NCI-H2107 (cell line): ENCODE data around the gene ALKBH1.
A peak's percentile ranks its signal among the peaks of the same experiment; 100 is the strongest.
"Not testable (repeated sequence)": the region's sequence is repeated elsewhere in the genome, so short reads cannot be mapped to it uniquely, and the experiment has no call there.

ENCODE experiments used
- DNase-seq: peaks from one replicate; lab custom pipeline; 2025; lab: John Stamatoyannopoulos, UW

ALKBH1 gene, protein sequence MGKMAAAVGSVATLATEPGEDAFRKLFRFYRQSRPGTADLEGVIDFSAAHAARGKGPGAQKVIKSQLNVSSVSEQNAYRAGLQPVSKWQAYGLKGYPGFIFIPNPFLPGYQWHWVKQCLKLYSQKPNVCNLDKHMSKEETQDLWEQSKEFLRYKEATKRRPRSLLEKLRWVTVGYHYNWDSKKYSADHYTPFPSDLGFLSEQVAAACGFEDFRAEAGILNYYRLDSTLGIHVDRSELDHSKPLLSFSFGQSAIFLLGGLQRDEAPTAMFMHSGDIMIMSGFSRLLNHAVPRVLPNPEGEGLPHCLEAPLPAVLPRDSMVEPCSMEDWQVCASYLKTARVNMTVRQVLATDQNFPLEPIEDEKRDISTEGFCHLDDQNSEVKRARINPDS

GRCh38 chr14:77707724-77708408, at the start of gene ALKBH1, which contains the start of gene SLIRP:
Gene ALKBH1, minus strand, starts transcription at chr14:77708023. Its CDS starts 19 bp downstream, at chr14:77708004.
Gene SLIRP, plus strand, starts transcription at chr14:77708103. Its CDS starts 9 bp downstream, at chr14:77708112.
- peak; percentile 94 for DNase-seq

- no peak for DNase-seq
Observed at GRCh38 chr14:77752799-77753516, 45.1 kb upstream of the ALKBH1 start.

DNA sequence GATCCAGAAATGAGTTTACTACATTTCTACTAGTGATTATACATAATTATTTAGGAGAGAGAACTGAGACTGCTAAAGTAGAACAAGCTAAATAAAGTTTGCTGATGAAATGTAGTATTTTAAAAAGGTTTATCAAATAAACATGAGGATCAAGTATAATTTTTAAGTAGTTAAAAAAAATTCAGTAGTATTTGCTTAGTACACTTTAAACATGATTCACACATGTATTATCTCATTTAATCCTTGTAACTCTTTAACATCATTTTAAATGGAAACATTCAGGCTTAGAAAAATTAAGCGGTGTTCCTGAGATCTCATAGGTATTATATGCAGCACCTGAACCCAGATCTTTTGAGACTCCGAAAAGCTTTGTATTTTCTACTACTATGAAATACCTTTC, 44.4 kb upstream of the ALKBH1 start:
- DNase-seq = no peak

GRCh38 chr14:77747425-77747824, 39.6 kb upstream of the ALKBH1 start:
- DNase-seq = not testable (repeated sequence)

DNA sequence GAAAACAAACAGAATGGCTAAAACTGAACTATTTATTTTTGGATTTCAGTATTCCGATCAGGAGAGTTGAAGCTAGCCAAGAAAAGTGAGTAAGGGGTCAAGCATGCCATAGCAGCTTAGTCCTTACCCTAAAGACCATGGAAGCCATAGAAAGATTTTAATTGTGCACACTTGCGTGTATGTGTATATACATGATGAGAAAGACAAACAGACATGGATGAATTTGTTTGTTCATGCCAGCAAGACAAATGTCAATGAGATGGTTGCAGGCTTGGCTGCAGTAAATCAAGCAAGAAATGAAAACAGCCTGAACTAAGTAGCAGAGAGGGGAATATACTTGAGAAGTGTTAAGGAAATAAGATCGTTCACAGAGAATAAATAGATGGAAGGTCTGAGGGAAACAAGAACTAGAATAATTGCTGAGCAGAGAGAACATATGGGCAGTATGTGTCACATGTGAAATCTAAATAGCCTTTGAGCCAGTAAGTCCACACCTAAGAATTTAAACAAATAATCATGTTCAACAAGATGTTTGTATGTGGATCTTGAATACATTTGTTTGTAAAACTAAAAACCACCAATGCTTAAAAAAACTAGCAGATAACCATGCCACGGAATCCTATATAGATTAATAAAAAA, 38.4 kb upstream of the ALKBH1 start:
- no peak for DNase-seq

GRCh38 chr14:77741438-77741837, 33.6 kb upstream of the ALKBH1 start:
- DNase-seq = no peak

GRCh38 chr14:77738559-77739250, 30.9 kb upstream of the ALKBH1 start:
- no peak for DNase-seq

- DNase-seq = no peak
Observed at GRCh38 chr14:77730976-77731497, 23.2 kb upstream of the ALKBH1 start.

GRCh38 chr14:77722301-77722700, 14.5 kb upstream of the ALKBH1 start:
- DNase-seq = no peak

DNA sequence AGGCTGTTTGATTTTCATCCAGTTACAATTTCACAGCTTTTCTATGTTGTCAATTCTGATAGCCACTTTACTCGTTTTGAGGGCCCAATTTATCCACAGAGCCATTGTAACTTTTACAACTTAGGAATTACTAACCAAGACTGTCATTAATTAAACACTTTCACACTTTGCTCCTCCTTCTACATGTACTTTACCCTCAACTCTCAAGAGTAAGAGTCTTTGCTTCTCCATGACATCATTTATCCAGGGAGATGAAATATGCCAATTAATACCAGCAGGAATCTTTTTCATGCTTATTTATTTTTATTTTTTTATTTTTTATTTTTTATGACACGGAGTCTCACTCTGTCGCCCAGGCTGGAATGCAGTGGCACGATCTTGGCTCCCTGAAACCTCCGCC, 13.6 kb upstream of the ALKBH1 start:
- no peak for DNase-seq

- DNase-seq = no peak
Observed at GRCh38 chr14:77717608-77718305, 9.9 kb upstream of the ALKBH1 start.

- no peak for DNase-seq
Observed at GRCh38 chr14:77714926-77715325, 7.1 kb upstream of the ALKBH1 start.

- DNase-seq = no peak
Observed at GRCh38 chr14:77710364-77710763, 2.5 kb upstream of the ALKBH1 start.

DNA sequence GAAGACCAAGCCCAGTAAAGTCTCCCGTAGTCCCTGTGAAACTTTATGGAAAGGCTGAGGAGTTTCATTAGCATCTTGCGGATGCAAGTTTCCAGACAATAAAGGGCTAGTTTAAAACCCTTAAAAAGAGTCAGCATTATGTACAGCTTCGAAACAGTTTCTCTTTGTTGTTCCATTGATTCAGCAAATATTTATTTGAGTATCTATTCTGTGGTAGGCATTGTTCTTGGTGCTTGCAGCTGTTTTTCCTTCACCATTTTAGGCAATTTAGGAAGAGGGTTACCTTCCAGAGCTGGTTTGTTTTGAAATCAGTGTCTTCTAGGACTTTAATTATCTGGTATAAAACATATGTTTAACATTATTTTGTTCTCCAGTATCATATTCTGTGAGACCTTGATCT, 1.6 kb upstream of the ALKBH1 start:
- DNase-seq = no peak

- DNase-seq = no peak
Observed at GRCh38 chr14:77708749-77709148, 926 bp upstream of the ALKBH1 start.

- peak; percentile 21 for DNase-seq
Observed at GRCh38 chr14:77707355-77707723, 484 bp downstream of the ALKBH1 start.

DNA sequence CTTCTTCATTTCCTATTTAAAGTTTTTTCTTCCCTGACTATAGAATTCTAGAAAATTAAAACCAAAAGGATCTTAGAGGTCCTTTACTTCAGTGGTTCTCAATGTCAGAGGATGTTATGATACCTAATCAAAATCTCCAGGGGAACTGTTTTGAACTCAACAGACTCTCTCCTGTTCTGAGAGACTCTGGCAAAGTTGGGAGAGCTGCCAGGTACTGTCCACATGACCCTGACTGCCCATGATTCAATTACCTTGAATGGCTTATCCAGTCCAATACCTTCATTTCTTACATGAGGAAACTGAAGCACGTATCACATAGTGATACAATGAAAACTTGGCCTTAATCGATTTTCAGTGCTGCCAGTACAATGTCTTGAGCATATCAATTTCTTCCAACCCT, 16.6 kb downstream of the ALKBH1 start:
- no peak for DNase-seq

GRCh38 chr14:77682158-77682553, 25.7 kb downstream of the ALKBH1 start:
- no peak for DNase-seq

GRCh38 chr14:77681196-77682157, 26.3 kb downstream of the ALKBH1 start:
- no peak for DNase-seq

DNA sequence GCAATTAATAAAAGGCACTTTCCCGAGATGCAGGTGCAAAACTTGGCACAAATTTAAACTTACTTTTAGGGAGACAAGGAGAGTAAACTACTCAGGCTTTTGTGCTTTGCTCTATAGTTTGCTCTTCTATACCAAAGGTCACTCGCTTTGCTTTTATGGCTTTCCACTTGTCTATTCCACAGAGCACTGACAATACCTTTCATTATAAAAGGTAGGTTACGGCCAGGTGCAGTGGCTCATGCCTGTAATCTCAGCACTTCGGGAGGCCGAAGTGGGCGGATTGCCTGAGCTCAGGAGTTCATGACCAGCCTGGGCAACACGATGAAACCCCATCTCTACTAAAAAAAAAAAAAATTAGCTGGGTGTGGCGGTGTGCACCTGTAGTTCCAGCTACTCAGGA, 32.9 kb downstream of the ALKBH1 start:
- DNase-seq = no peak
